C4-2B (cell line): ENCODE results near the gene GDF11.

Experiments used
- CTCF ChIP-seq: fragments of 450-650 bp; conservative IDR thresholded peaks from 2 replicates; pipeline ENCODE4 v1.5.1; 2017; ENCODE audit warnings: mild to moderate bottlenecking
- ZFX ChIP-seq: fragments of 450-650 bp; IDR thresholded peaks from 2 replicates; pipeline ENCODE4 v1.6.1; 2017

- TF ChIP-seq CTCF (no peak), ZFX (no peak)
Measured at GRCh38 chr12:55789893-55790292, 47.0 kb downstream of the GDF11 start.
